H9 (cell line): ENCODE measurements around the gene EXOC3L1. TPM values are rescaled to one million over a fixed set of nuclear protein-coding genes. Genes with fewer than 3 reads are reported as not detected.

Experiments used
- DNase-seq: peaks from one replicate; pipeline ENCODE4 v3.0.0-alpha.2; 2017
- H2AFZ ChIP-seq: one replicate; pipeline ENCODE4 v1.6.1; 2013; ENCODE audit warnings: mild to moderate bottlenecking, low read length, control low read depth, moderate library complexity
- H2AK5ac ChIP-seq: 2 replicates; pipeline ENCODE4 v1.6.1; 2013; ENCODE audit warnings: low read length, control low read depth, mixed read lengths; ENCODE audit not compliant: insufficient read length
- H2BK120ac ChIP-seq: one replicate; pipeline ENCODE4 v1.6.1; 2013; ENCODE audit warnings: low read depth, mild to moderate bottlenecking, low read length, control low read depth, inconsistent platforms; ENCODE audit not compliant: poor library complexity, severe bottlenecking
- H2BK12ac ChIP-seq: 2 replicates; pipeline ENCODE4 v1.6.1; 2013; ENCODE audit warnings: low read length, control low read depth, mixed read lengths, low read depth; ENCODE audit not compliant: insufficient read length
- H2BK15ac ChIP-seq: 2 replicates; pipeline ENCODE4 v1.6.1; 2013; ENCODE audit warnings: low read depth, low read length, control low read depth
- H2BK20ac ChIP-seq: one replicate; pipeline ENCODE4 v1.6.1; 2013; ENCODE audit warnings: low read depth, mild to moderate bottlenecking, low read length, control low read depth, inconsistent platforms; ENCODE audit not compliant: poor library complexity, severe bottlenecking
- H2BK5ac ChIP-seq: 2 replicates; pipeline ENCODE4 v1.6.1; 2013; ENCODE audit warnings: low read length, control low read depth, mixed read lengths; ENCODE audit not compliant: insufficient read length
- H3K14ac ChIP-seq: 2 replicates; pipeline ENCODE4 v1.6.1; 2013; ENCODE audit warnings: low read length, control low read depth; ENCODE audit not compliant: insufficient read depth
- H3K18ac ChIP-seq: 2 replicates; pipeline ENCODE4 v1.6.1; 2013; ENCODE audit warnings: low read depth, mild to moderate bottlenecking, mixed read lengths, low read length, control low read depth; ENCODE audit not compliant: insufficient read length
- H3K23ac ChIP-seq: 2 replicates; pipeline ENCODE4 v1.6.1; 2013; ENCODE audit warnings: low read length, control low read depth, mixed read lengths, low read depth; ENCODE audit not compliant: insufficient read length
- H3K23me2 ChIP-seq: 2 replicates; pipeline ENCODE4 v1.6.1; 2013; ENCODE audit warnings: low read depth, mild to moderate bottlenecking, mixed read lengths, low read length, control low read depth; ENCODE audit not compliant: insufficient read length, poor library complexity, severe bottlenecking
- H3K27ac ChIP-seq: 2 replicates; pipeline ENCODE4 v1.5.1; 2013; ENCODE audit warnings: low read length, control low read depth, mixed read lengths, low read depth; ENCODE audit not compliant: insufficient read length
- H3K27me3 ChIP-seq: 2 replicates; pipeline ENCODE4 v1.6.1; 2013; ENCODE audit warnings: low read length, control low read depth, inconsistent platforms; ENCODE audit not compliant: insufficient read depth
- H3K4ac ChIP-seq: 2 replicates; pipeline ENCODE4 v1.6.1; 2013; ENCODE audit warnings: low read depth, mild to moderate bottlenecking, control low read depth, inconsistent platforms, low read length, moderate library complexity
- H3K4me1 ChIP-seq: 2 replicates; pipeline ENCODE4 v1.6.1; 2013; ENCODE audit warnings: low read length, control low read depth, inconsistent platforms; ENCODE audit not compliant: insufficient read depth
- H3K4me2 ChIP-seq: 2 replicates; pipeline ENCODE4 v1.6.1; 2013; ENCODE audit warnings: low read length, control low read depth, mixed read lengths; ENCODE audit not compliant: insufficient read length, insufficient read depth
- H3K56ac ChIP-seq: 2 replicates; pipeline ENCODE4 v1.6.1; 2013; ENCODE audit warnings: low read depth, mild to moderate bottlenecking, mixed read lengths, low read length, control low read depth; ENCODE audit not compliant: insufficient read length
- H3K79me1 ChIP-seq: 2 replicates; pipeline ENCODE4 v1.6.1; 2013; ENCODE audit warnings: low read depth, mild to moderate bottlenecking, moderate library complexity, low read length, control low read depth, inconsistent platforms; ENCODE audit not compliant: insufficient read depth, poor library complexity, severe bottlenecking
- H3K79me2 ChIP-seq: 2 replicates; pipeline ENCODE4 v1.6.1; 2013; ENCODE audit warnings: low read length, control low read depth, inconsistent platforms; ENCODE audit not compliant: insufficient read depth
- H3K9ac ChIP-seq: 2 replicates; pipeline ENCODE4 v1.6.1; 2013; ENCODE audit warnings: low read length, control low read depth, mixed read lengths; ENCODE audit not compliant: insufficient read length; ENCODE audit errors: extremely low read depth
- H3K9me3 ChIP-seq: one replicate; pipeline ENCODE4 v1.6.1; 2013; ENCODE audit warnings: low read depth, low read length, inconsistent platforms; ENCODE audit not compliant: control insufficient read depth
- H3T11ph ChIP-seq: one replicate; pipeline ENCODE4 v1.6.1; 2013; ENCODE audit warnings: mild to moderate bottlenecking, low read length, control low read depth, inconsistent platforms
- H4K20me1 ChIP-seq: one replicate; pipeline ENCODE4 v1.6.1; 2013; ENCODE audit not compliant: control insufficient read depth, insufficient read length, insufficient read depth
- H4K5ac ChIP-seq: 2 replicates; pipeline ENCODE4 v1.6.1; 2013; ENCODE audit warnings: low read depth, mild to moderate bottlenecking, mixed read lengths, low read length, control low read depth; ENCODE audit not compliant: insufficient read length
- H4K8ac ChIP-seq: replicated peaks from 2 replicates; pipeline ENCODE4 v1.6.1; 2013; ENCODE audit warnings: low read length, control low read depth, mixed read lengths, low read depth; ENCODE audit not compliant: insufficient read length
- H4K91ac ChIP-seq: 2 replicates; pipeline ENCODE4 v1.6.1; 2013; ENCODE audit warnings: low read depth, mild to moderate bottlenecking, moderate library complexity, mixed read lengths, low read length, control low read depth; ENCODE audit not compliant: insufficient read length
- H3K27ac Mint-ChIP-seq, 3 experiments: 2 replicates in 2 of 3; 3 replicates in 1 of 3; pipeline ENCODE4 v1.8.0; 2020 to 2021; ENCODE audit warnings: mixed read lengths in 3 of 3, mild to moderate bottlenecking in 1 of 3, moderate library complexity in 1 of 3
- H3K27me3 Mint-ChIP-seq: 2 replicates; pipeline ENCODE4 v1.8.0; 2021; ENCODE audit warnings: low read depth, mild to moderate bottlenecking, moderate library complexity, mixed read lengths
- H3K36me3 Mint-ChIP-seq, 3 experiments: 2 replicates in 2 of 3; 3 replicates in 1 of 3; pipeline ENCODE4 v1.8.0; 2020 to 2021; ENCODE audit warnings: low read depth in 3 of 3, mixed read lengths in 3 of 3; ENCODE audit not compliant: insufficient read depth in 1 of 3
- H3K4me1 Mint-ChIP-seq, 2 experiments: 2 replicates each; pipeline ENCODE4 v1.8.0; 2020; ENCODE audit warnings: mixed read lengths in 2 of 2
- H3K4me3 Mint-ChIP-seq, 2 experiments: 2 replicates in 1 of 2; 3 replicates in 1 of 2; pipeline ENCODE4 v1.8.0; 2020 to 2021; ENCODE audit warnings: mild to moderate bottlenecking in 2 of 2, mixed read lengths in 2 of 2, moderate library complexity in 1 of 2
- H3K9me3 Mint-ChIP-seq, 2 experiments: 2 replicates in 1 of 2; 3 replicates in 1 of 2; pipeline ENCODE4 v1.8.0; 2020; ENCODE audit warnings: mild to moderate bottlenecking in 2 of 2, mixed read lengths in 2 of 2, moderate library complexity in 1 of 2
- CTCF ChIP-seq: fragments of 200-600 bp; sonication (generic); conservative IDR thresholded peaks from 3 replicates; pipeline ENCODE4 v1.8.0; 2021; ENCODE audit warnings: antibody characterized with exemption, mild to moderate bottlenecking
- WGBS: extraction: QIAGEN DNeasy Blood & Tissue Kit; methylation state at CpG from one replicate; pipeline ENCODE4 v1.1.7; 2013; ENCODE audit warnings: missing lambda C conversion rate, low lambda C conversion rate, mixed read lengths; ENCODE audit not compliant: insufficient read length; ENCODE audit errors: extremely low coverage; 5-methylcytosine and 5-hydroxymethylcytosine counted together
- total RNA-seq: library from RNA; stranded (reverse); gene quantifications from 2 replicates; pipeline ENCODE4 v1.2.1, GENCODE V29; 2021

Gene EXOC3L1
- total RNA-seq, 1 experiment from 2014 or later, result 3.3 TPM

GRCh38 chr16:67149276-67150046 is 40.5 kb downstream of the EXOC3L1 start:
- Mint-ChIP-seq H3K9me3 (peaks cover 0 to 5% of the 10 kb centered on the region in 2 experiments; a peak in 3 of 5 replicates), H3K27ac (no peak overlapping the region), H3K36me3 (peaks cover 10 to 44% (median 44%) of the 10 kb centered on the region in 3 experiments), H3K4me1 (peaks cover 10 to 14% of the 10 kb centered on the region in 2 experiments), H3K27me3 (peaks cover 36% of the 10 kb centered on the region), H3K4me3 (peak overlapping the region; percentile 52 to 64; a peak in 4 of 5 replicates)
- H2AFZ ChIP-seq, result no peak overlapping the region
- no peak overlapping the region for H3T11ph ChIP-seq
- no peak overlapping the region for H2BK15ac ChIP-seq
- H2BK20ac ChIP-seq, result no peak overlapping the region
- TF ChIP-seq CTCF, result no peak; the same call in 2 of the 3 replicates
- peaks cover 22% of the 10 kb centered on the region for H3K27me3 ChIP-seq
- DNase-seq, result peak; percentile 65
- H2BK120ac ChIP-seq, result no peak overlapping the region
- H2BK5ac ChIP-seq, result no peak overlapping the region
- H3K9ac ChIP-seq, result no peak overlapping the region
- no peak overlapping the region for H2BK12ac ChIP-seq
- no peaks in the 10 kb centered on the region for H3K79me2 ChIP-seq
- H3K14ac ChIP-seq, result no peak overlapping the region
- H4K91ac ChIP-seq, result no peak overlapping the region
- H2AK5ac ChIP-seq, result no peak overlapping the region
- H3K18ac ChIP-seq, result no peak overlapping the region
- no peak overlapping the region for H3K4ac ChIP-seq
- no CpG with 5 or more reads among the region's 77 CpGs for WGBS
- no peaks in the 10 kb centered on the region for H3K79me1 ChIP-seq
- no peak overlapping the region for H3K27ac ChIP-seq
- peak overlapping the region; percentile 65 for H3K4me2 ChIP-seq
- no peak overlapping the region for H4K5ac ChIP-seq
- H3K23ac ChIP-seq, result no peak overlapping the region
- no peaks in the 10 kb centered on the region for H4K20me1 ChIP-seq
- H4K8ac ChIP-seq, result no peak overlapping the region
- no peaks in the 10 kb centered on the region for H3K9me3 ChIP-seq
- H3K56ac ChIP-seq, result no peak overlapping the region
- H3K23me2 ChIP-seq, result peaks cover 7% of the 10 kb centered on the region
- no peaks in the 10 kb centered on the region for H3K4me1 ChIP-seq
